Astrocyte of the cerebellum (primary cell): ENCODE results near the gene GLI3.

Experiments
- DNase-seq: peaks from one replicate; pipeline ENCODE4 v3.0.0-alpha.2; 2011; ENCODE audit warnings: low read depth
- H3K4me3 ChIP-seq: 2 replicates; pipeline ENCODE4 v1.5.1; 2011; ENCODE audit warnings: mild to moderate bottlenecking, low read depth, low read length, moderate library complexity
- in situ Hi-C: cut with HindIII; loops from 2 replicates; pipeline ENCODE4 v1.10.0; 2017; ENCODE audit warnings: low sequenced_read_pairs
- TF ChIP-seq, protein P1 (sequence below): IDR thresholded peaks from 2 replicates; pipeline ENCODE4 v1.5.1; 2012; ENCODE audit warnings: low read length, low read depth, moderate library complexity, mild to moderate bottlenecking; ENCODE audit errors: missing control alignments

Gene GLI3

DNA sequence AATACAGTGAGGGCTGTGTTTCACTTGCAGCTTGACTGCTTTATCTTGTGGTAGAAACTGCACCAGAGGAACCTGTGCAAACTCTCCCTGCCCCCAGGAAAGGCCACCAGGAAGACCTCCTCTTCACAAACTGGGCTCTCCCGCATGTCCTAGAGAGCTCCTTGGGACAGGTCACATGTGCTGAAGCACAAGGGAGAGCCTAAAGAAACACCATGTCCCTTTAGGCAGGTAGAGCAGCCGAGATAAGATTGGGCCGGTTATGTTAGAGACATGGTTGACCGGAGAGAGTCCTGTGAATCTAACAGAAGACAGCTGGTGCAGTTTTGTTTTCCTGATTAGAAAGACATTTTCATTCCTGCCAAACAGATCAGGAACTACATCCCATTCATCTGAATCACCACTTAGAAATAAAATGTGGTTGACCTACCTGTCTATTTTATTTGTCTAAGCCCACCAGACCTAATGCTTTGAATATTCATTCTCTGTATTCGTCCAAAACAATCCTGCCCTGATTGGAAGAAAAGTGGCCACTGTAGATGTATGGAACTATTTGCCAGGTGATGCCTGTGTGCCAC lies 224.1 kb downstream of the GLI3 start:
- H3K4me3 ChIP-seq = no peak overlapping the region
- peak; percentile 57 for DNase-seq
- TF ChIP-seq, protein P1, sequence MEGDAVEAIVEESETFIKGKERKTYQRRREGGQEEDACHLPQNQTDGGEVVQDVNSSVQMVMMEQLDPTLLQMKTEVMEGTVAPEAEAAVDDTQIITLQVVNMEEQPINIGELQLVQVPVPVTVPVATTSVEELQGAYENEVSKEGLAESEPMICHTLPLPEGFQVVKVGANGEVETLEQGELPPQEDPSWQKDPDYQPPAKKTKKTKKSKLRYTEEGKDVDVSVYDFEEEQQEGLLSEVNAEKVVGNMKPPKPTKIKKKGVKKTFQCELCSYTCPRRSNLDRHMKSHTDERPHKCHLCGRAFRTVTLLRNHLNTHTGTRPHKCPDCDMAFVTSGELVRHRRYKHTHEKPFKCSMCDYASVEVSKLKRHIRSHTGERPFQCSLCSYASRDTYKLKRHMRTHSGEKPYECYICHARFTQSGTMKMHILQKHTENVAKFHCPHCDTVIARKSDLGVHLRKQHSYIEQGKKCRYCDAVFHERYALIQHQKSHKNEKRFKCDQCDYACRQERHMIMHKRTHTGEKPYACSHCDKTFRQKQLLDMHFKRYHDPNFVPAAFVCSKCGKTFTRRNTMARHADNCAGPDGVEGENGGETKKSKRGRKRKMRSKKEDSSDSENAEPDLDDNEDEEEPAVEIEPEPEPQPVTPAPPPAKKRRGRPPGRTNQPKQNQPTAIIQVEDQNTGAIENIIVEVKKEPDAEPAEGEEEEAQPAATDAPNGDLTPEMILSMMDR = no peak
- in situ Hi-C loops = no loop called here

DNA sequence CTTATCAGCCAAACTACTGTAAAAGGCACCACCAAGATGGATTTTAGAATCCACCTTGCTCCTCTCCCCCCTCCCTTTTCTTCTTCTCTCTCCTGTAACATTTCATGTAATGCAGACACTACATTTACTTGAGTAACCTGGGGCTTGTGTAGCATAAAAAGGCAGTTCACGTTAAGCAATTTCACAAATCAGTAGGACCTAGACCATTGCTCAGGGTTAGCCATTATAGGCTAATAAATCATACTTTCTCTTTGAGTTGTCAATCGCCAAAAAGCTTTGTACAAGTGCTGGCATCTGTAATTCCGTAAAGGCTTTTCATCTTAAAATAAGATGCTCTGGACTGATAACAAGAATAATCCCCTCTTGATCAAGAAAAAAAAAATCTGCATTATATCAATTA lies 224.7 kb downstream of the GLI3 start:
- in situ Hi-C loops = no loop called here

DNA sequence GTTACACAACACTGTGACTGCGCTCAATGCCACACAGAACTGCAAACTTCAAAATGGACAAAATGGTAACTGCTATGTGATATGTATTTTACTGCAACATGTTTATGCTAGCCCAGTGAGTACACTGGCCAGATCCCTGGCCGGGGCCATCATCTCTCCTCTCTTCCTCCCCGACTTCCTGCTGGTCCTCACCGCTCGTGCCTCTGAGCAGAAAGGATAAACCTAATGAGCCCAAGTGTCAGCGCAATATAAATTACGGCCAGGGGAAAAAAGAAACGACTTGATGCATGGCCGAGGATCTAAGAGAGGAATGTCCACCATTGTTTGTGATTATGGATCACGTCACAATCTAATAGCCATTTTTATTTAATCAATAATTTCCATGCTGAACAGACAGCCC lies 225.2 kb downstream of the GLI3 start:
- no peak for DNase-seq
- in situ Hi-C loops = no loop called here
- H3K4me3 ChIP-seq = no peak overlapping the region
- TF ChIP-seq, protein P1 = no peak

More for the DNA sequence above, 224.7 kb downstream of the GLI3 start:
- no peak for DNase-seq
- TF ChIP-seq, protein P1 = no peak
- no peak overlapping the region for H3K4me3 ChIP-seq

DNA sequence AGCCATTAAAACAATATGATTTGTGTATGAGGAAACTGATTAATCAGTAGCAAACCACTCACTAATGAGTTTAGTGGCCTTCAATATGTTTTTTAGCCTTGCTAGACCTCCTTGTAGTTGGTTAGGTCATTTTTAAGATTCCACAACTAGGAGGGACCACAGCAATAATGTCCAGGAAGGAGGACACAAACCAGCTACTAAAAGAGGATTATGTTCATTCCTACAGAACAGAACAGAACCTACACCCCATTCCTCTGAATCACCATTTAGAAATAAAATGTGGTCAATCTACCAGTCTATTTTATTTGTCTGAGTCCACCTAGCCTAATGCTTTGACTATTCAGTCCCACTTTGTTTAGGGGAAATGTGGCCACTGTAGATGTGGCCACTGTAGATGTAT lies 226.3 kb downstream of the GLI3 start:
- TF ChIP-seq, protein P1 = no peak
- DNase-seq = no peak
- in situ Hi-C loops = no loop called here
- no peak overlapping the region for H3K4me3 ChIP-seq

DNA sequence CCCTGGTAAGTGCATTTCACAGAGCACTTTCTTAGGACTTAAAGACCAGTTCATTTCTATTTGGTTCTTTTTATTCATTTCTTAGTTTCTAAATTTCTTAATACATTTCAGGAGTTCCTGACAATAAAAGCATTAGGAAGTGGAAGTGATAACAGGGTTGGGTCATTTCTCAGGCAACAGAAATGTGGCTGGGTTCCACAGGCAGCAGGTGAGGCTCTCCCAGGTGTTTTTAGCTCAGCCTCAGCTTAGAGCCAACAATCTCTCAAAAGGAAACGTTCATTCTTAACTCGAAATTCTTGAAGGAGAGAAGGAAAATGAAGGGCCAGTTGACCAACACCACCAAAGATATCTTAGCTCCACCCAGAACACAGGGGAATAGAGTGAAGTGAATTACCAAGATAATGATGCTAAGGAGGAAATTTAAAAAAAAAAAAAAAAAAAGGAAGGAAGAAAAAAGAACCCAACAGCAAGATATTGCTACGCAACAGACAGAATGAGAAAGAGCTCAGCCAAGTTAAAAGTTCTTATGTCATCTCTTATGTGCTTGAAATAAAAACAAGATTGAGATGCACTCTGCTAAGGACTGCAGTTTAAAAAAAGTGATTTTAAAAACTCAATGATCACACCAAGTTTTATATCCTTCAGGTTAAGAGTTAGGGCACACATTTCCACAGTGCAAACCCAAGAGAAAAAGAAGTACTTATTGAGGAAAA lies 230.1 kb downstream of the GLI3 start:
- in situ Hi-C loops = no loop called here

GRCh38 chr7:42002654-42003053 lies 234.4 kb downstream of the GLI3 start:
- H3K4me3 ChIP-seq = no peak overlapping the region
- DNase-seq = no peak
- in situ Hi-C loops = no loop called here
- TF ChIP-seq, protein P1 = no peak

More for the DNA sequence above, 230.1 kb downstream of the GLI3 start:
- no peak overlapping the region for H3K4me3 ChIP-seq
- TF ChIP-seq, protein P1 = no peak
- no peak for DNase-seq
